ENCODE measurements around the gene CFAP61. TPM values are rescaled to one million over a fixed set of nuclear protein-coding genes. Genes with fewer than 3 reads are reported as not detected.

CFAP61 gene
- total and polyA plus RNA-seq, 7 donors: 8.3 to 59.4 (median 24.5) TPM

DNA sequence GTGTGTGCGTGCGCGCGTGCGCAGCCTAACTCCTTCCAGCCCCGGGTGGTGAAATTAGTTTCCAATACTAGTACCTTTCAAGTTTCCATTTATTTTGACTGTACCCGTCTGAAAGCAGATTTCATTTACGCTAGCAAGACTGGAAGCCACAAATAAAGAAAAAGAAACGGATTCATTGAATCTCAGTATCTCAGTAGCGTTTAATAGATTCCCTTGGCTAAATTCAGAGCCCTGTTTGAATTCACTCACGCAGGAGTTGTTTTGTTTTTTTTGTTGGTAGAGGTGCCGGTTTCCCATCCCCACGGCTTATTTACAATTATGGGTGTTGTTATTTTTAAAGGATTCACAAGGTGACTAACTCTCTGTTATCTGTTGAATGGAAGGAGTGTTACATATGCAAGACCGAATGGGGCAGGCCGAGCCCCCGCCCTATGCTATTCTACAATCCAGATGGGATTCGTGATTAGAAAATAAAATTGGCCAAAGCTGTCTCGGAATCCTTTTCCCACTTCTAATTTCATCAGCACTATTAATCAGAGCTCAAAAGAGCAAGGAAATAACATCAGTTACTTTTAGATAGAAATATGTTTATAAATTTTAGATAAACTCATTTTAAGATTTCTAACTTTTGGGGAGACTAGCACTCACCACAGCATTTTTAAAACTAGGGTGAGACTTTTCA, 313.3 kb downstream of the CFAP61 start:
- ATAC-seq: no peak

DNA sequence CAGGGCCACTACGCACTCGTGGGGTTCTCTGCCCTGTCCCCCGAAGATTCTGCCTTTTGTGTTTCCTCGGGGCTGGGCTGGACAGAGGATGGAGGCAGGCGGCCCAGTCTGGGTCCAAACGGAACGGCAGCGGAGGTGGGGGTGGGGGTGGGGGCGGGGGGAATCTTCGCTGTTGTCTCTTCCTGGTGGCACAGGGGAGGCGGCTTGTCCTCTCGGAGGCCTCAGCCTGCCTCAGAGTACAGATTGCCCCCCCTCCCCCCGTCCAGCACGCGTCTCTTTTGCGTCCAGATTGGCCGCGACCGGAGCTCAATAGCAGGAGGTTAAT, 314.2 kb downstream of the CFAP61 start:
- Histone ChIP-seq H3K36me3 (ENCODE audit: insufficient read depth in 1 of 2, low read depth in 1 of 2) (no peaks in the 10 kb centered on the region), H3K4me1 (peaks cover 6% of the 10 kb centered on the region), H3K27me3 (ENCODE audit: insufficient read depth in 3 of 3, low read length in 2 of 3) (peaks cover 4 to 85% (median 41%) of the 10 kb centered on the region in 3 donors), H3K4me3 (peak overlapping the region; percentile 61), H3K27ac (no peak overlapping the region), H3K9me3 (no peaks in the 10 kb centered on the region)
- WGBS, 3 donors: 40 to 53% (median 46%) methylated on average over 15 to 19 of the region's 19 CpGs
- intact Hi-C loops (cut with DNase I): loop anchor here in 1 of 2 donors (10.0 kb wide), 1 partner anchor 198 kb away; no protein-coding TSS in a partner anchor
- no peak for DNase-seq
- no peak for ATAC-seq
- TF ChIP-seq, protein P1, sequence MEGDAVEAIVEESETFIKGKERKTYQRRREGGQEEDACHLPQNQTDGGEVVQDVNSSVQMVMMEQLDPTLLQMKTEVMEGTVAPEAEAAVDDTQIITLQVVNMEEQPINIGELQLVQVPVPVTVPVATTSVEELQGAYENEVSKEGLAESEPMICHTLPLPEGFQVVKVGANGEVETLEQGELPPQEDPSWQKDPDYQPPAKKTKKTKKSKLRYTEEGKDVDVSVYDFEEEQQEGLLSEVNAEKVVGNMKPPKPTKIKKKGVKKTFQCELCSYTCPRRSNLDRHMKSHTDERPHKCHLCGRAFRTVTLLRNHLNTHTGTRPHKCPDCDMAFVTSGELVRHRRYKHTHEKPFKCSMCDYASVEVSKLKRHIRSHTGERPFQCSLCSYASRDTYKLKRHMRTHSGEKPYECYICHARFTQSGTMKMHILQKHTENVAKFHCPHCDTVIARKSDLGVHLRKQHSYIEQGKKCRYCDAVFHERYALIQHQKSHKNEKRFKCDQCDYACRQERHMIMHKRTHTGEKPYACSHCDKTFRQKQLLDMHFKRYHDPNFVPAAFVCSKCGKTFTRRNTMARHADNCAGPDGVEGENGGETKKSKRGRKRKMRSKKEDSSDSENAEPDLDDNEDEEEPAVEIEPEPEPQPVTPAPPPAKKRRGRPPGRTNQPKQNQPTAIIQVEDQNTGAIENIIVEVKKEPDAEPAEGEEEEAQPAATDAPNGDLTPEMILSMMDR (IDR thresholded peaks at IDR 0.05): no peak

More for the DNA sequence above, 313.3 kb downstream of the CFAP61 start:
- Histone ChIP-seq H3K4me3 (no peak overlapping the region), H3K9me3 (no peaks in the 10 kb centered on the region), H3K4me1 (peaks cover 6% of the 10 kb centered on the region), H3K27ac (no peak overlapping the region), H3K27me3 (ENCODE audit: insufficient read depth in 3 of 3, low read length in 2 of 3) (peaks cover 4 to 85% (median 44%) of the 10 kb centered on the region in 3 donors), H3K36me3 (ENCODE audit: insufficient read depth in 1 of 2, low read depth in 1 of 2) (no peaks in the 10 kb centered on the region)
- no peak for DNase-seq
- TF ChIP-seq, protein P1 (IDR thresholded peaks at IDR 0.05): no peak
- intact Hi-C loops (cut with DNase I): loop anchor here in 1 of 2 donors (10.0 kb wide), 1 partner anchor 199 kb away; no protein-coding TSS in a partner anchor
- WGBS, 3 donors: 43 to 58% (median 49%) methylated on average over 18 of the region's 18 CpGs

DNA sequence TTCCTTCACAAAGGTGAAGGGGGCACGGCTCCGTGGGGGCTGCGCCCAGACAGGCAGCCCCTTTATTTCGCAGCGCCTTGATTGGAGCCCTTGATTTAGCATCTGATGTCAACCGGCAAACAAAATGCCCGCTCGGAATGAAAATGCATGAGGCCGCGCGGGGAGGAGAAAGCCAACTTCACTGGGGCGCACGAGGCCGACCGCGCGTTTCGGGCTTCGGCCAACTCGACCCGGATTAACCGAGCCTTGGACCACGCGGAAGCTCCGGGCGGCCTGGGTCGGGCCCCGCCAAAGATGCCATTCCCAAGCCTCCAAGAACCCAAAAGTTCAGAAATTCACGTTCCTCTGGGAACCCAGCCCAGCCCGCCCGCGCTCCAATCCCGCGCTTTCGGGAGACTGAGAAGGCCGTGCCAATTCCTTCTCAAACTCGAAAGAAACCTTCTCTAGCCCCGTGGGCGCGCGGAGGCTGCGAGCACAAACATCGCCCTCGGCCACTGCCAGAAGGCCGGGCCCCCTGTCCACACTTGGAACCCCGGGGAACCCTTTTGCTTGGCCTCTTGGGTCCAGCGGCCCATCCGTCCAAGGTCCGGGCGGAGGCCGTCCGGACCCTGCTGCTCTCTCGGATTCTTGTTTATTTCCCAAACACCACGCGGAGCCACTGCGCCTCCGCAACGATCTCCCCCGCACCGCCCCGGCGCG, 314.7 kb downstream of the CFAP61 start:
- DNase-seq: no peak
- intact Hi-C loops (cut with DNase I): loop anchor here in 1 of 2 donors (10.0 kb wide), 1 partner anchor 198 kb away; no protein-coding TSS in a partner anchor

DNA sequence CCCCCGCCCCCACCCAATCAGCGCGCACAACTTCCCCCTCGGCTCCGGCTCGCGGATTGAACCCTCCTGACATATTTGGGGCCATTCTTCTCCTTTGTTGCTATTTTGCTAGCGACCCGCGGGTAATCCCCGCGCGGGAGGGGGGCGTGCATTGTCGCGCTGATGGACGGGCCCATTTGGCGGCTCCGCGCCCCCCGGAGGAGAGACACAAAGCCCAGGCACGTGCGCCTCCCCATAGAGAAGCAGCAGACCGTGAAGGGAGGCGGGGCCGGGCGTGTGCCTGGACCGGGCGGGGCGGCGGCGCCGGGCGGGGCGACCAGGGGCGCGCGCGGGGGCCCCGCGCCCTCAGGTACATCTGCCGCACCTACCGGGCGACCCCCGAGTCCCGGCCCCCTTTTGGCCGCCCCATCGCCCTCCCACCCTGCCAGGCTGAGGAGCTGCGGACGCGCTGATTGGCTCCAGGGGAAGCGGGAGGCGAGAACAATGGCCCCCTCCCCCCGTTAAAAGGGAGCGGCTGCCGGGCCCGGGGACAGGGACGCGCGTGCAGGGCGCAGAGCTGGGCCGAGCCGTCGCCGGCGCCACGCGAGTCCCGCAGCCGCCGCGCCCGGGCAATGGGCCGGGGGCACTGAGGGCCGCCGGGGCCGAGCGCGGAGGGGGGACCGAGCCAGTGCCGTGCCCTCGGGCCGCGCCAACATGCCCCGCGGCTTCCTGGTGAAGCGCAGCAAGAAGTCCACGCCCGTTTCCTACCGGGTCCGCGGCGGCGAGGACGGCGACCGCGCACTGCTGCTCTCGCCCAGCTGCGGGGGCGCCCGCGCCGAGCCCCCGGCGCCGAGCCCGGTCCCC, 315.5 kb downstream of the CFAP61 start, which contains the start of gene INSM1:
TSS of gene INSM1 (plus strand) at position 530 of the 843 bp plus-strand sequence. CDS start at position 694, 164 bp downstream.
- Histone ChIP-seq H3K4me3 (peak within 1 kb of the TSS; percentile 61), H3K9me3 (no peaks in the 10 kb centered on the region), H3K4me1 (peaks cover 6% of the 10 kb centered on the region), H3K27ac (no peak within 1 kb of the TSS), H3K27me3 (ENCODE audit: insufficient read depth in 3 of 3, low read length in 2 of 3) (peaks cover 7 to 76% (median 40%) of the 10 kb centered on the region in 3 donors), H3K36me3 (ENCODE audit: insufficient read depth in 1 of 2, low read depth in 1 of 2) (no peaks in the 10 kb centered on the region)
- TF ChIP-seq, protein P1 (IDR thresholded peaks at IDR 0.05): no peak
- no peak for DNase-seq
- WGBS, 3 donors: 0 to 1% (median 0%) methylated on average over 42 to 108 of the region's 108 CpGs
- no peak for ATAC-seq
- intact Hi-C loops (cut with DNase I): loop anchor here in 1 of 2 donors (10.0 kb wide), 1 partner anchor 197 kb away; no protein-coding TSS in a partner anchor

More for the DNA sequence above, 314.7 kb downstream of the CFAP61 start:
- Histone ChIP-seq H3K36me3 (ENCODE audit: insufficient read depth in 1 of 2, low read depth in 1 of 2) (no peaks in the 10 kb centered on the region), H3K4me1 (peaks cover 6% of the 10 kb centered on the region), H3K27me3 (ENCODE audit: insufficient read depth in 3 of 3, low read length in 2 of 3) (peaks cover 4 to 80% (median 41%) of the 10 kb centered on the region in 3 donors), H3K27ac (no peak overlapping the region), H3K9me3 (no peaks in the 10 kb centered on the region), H3K4me3 (peak overlapping the region; percentile 61)
- ATAC-seq: no peak
- TF ChIP-seq, protein P1 (IDR thresholded peaks at IDR 0.05): no peak
- WGBS, 3 donors: 4 to 7% (median 5%) methylated on average over 63 of the region's 63 CpGs

All from psoas muscle (tissue), 8 donors.